Mesenchymal stem cell (in vitro differentiated cells and primary cell): Measurements from ENCODE around the gene CDC23.

ENCODE experiments used
- DNase-seq: peaks from one replicate; pipeline ENCODE4 v3.0.0-alpha.2; 2013
- H2AFZ ChIP-seq: one replicate; pipeline ENCODE4 v1.6.1; 2013; ENCODE audit warnings: low read depth, mild to moderate bottlenecking, control low read depth, inconsistent platforms, low read length, moderate library complexity
- H2AK5ac ChIP-seq: 2 replicates; pipeline ENCODE4 v1.6.1; 2013; ENCODE audit warnings: low read length, moderate library complexity, mild to moderate bottlenecking, inconsistent platforms; ENCODE audit not compliant: severe bottlenecking
- H2BK120ac ChIP-seq: one replicate; pipeline ENCODE4 v1.6.1; 2013; ENCODE audit warnings: low read depth, mild to moderate bottlenecking, inconsistent platforms, low read length, moderate library complexity
- H2BK12ac ChIP-seq, 2 experiments: one replicate each; pipeline ENCODE4 v1.6.1; 2013; ENCODE audit warnings: inconsistent platforms in 2 of 2, low read length in 2 of 2, mild to moderate bottlenecking in 2 of 2, moderate library complexity in 2 of 2, control low read depth in 1 of 2
- H2BK15ac ChIP-seq: one replicate; pipeline ENCODE4 v1.6.1; 2013; ENCODE audit warnings: mild to moderate bottlenecking, low read depth, inconsistent platforms; ENCODE audit not compliant: poor library complexity, severe bottlenecking
- H2BK5ac ChIP-seq: 2 replicates; pipeline ENCODE4 v1.6.1; 2013; ENCODE audit warnings: low read depth, mild to moderate bottlenecking, low read length, control low read depth, inconsistent platforms; ENCODE audit not compliant: poor library complexity, severe bottlenecking
- H3K14ac ChIP-seq, 2 experiments: one replicate each; pipeline ENCODE4 v1.6.1; 2013; ENCODE audit warnings: inconsistent platforms in 2 of 2, low read length in 2 of 2, control low read depth in 1 of 2, mild to moderate bottlenecking in 1 of 2, moderate library complexity in 1 of 2
- H3K18ac ChIP-seq, 2 experiments: one replicate each; pipeline ENCODE4 v1.6.1; 2013; ENCODE audit warnings: inconsistent platforms in 2 of 2, low read length in 2 of 2, control low read depth in 1 of 2, low read depth in 1 of 2, mild to moderate bottlenecking in 1 of 2
- H3K23ac ChIP-seq, 2 experiments: one replicate each; pipeline ENCODE4 v1.6.1; 2013; ENCODE audit warnings: inconsistent platforms in 2 of 2, low read length in 2 of 2, mild to moderate bottlenecking in 2 of 2, moderate library complexity in 2 of 2, control low read depth in 1 of 2
- H3K27ac ChIP-seq: 2 replicates; pipeline ENCODE4 v1.5.1; 2013; ENCODE audit warnings: mild to moderate bottlenecking, moderate library complexity, low read length, control low read depth, inconsistent platforms; ENCODE audit not compliant: poor library complexity, severe bottlenecking
- H3K27me3 ChIP-seq, 2 experiments: 2 replicates each; pipeline versions ENCODE4 v1.6.1 to v1.7.0; 2013; ENCODE audit warnings: low read length in 2 of 2, mild to moderate bottlenecking in 2 of 2, moderate library complexity in 2 of 2, control low read depth in 1 of 2, inconsistent platforms in 1 of 2; ENCODE audit not compliant: control insufficient read depth in 1 of 2, insufficient read depth in 1 of 2
- H3K36me3 ChIP-seq, 2 experiments: 2 replicates each; pipeline versions ENCODE4 v1.6.1 to v1.7.0; 2013; ENCODE audit warnings: low read length in 2 of 2, control low read depth in 1 of 2, inconsistent platforms in 1 of 2, low read depth in 1 of 2, mild to moderate bottlenecking in 1 of 2; ENCODE audit not compliant: insufficient read depth in 2 of 2, control insufficient read depth in 1 of 2
- H3K4ac ChIP-seq, 2 experiments: one replicate each; pipeline ENCODE4 v1.6.1; 2013; ENCODE audit warnings: inconsistent platforms in 2 of 2, low read length in 2 of 2, mild to moderate bottlenecking in 2 of 2, moderate library complexity in 2 of 2, control low read depth in 1 of 2, low read depth in 1 of 2
- H3K4me1 ChIP-seq: 2 replicates; pipeline ENCODE4 v1.6.1; 2013; ENCODE audit warnings: low read depth, low read length, control low read depth; ENCODE audit not compliant: control insufficient read depth, insufficient read depth
- H3K4me2 ChIP-seq: 2 replicates; pipeline ENCODE4 v1.6.1; 2013; ENCODE audit warnings: low read length, mild to moderate bottlenecking, inconsistent platforms; ENCODE audit not compliant: poor library complexity, severe bottlenecking
- H3K4me3 ChIP-seq, 2 experiments: 2 replicates each; pipeline versions ENCODE4 v1.5.1 to v1.7.0; 2013; ENCODE audit warnings: low read length in 2 of 2, mild to moderate bottlenecking in 2 of 2, control low read depth in 1 of 2, low read depth in 1 of 2; ENCODE audit not compliant: insufficient read depth in 1 of 2
- H3K79me1 ChIP-seq: replicated peaks from 2 replicates; pipeline ENCODE4 v1.6.1; 2013; ENCODE audit warnings: mild to moderate bottlenecking, control low read depth, low read length, inconsistent platforms; ENCODE audit not compliant: poor library complexity, severe bottlenecking
- H3K9ac ChIP-seq: 2 replicates; pipeline ENCODE4 v1.7.0; 2013; ENCODE audit warnings: mild to moderate bottlenecking, low read length, moderate library complexity
- H3K9me3 ChIP-seq: 2 replicates; pipeline ENCODE4 v1.7.0; 2013; ENCODE audit warnings: mild to moderate bottlenecking, low read length; ENCODE audit not compliant: control insufficient read depth
- H4K8ac ChIP-seq: one replicate; pipeline ENCODE4 v1.6.1; 2013; ENCODE audit warnings: inconsistent platforms, mild to moderate bottlenecking, low read length, moderate library complexity
- H4K91ac ChIP-seq: one replicate; pipeline ENCODE4 v1.6.1; 2013; ENCODE audit warnings: mild to moderate bottlenecking, low read length, inconsistent platforms
- WGBS: methylation state at CpG from one replicate; pipeline ENCODE4 v1.1.7; 2013; ENCODE audit warnings: mixed read lengths; 5-methylcytosine and 5-hydroxymethylcytosine counted together

CDC23 gene

DNA sequence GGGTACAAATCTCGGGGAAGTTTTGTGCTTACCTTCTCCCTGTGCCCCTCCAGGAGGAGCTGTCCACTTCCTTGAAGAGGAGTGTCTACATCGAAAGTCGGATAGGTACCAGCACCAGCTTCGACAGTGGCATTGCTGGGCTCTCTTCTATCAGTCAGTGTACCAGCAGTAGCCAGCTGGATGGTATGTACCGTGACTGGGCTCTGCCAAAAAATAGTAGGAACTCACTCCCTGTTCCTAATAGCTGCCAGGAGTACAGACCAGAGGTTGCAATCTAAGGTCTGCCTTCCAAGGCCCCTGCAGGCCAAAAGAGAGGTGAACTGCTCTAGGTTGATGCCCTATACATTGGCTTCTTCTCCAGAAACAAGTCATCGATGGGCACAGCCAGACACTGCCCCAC, 30.3 kb downstream of the CDC23 start:
- Histone ChIP-seq H3K4me3 (no peak overlapping the region), H3K4me2 (no peak overlapping the region), H3K4ac (no peak overlapping the region), H2AFZ (no peak overlapping the region), H4K8ac (no peak overlapping the region), H3K79me1 (peaks cover 29% of the 10 kb centered on the region), H2AK5ac (no peak overlapping the region), H3K4me1 (peaks cover 6% of the 10 kb centered on the region), H3K23ac (no peak overlapping the region), H3K27ac (no peak overlapping the region), H4K91ac (no peak overlapping the region), H3K9ac (no peak overlapping the region), H2BK120ac (no peak overlapping the region), H3K18ac (no peak overlapping the region), H3K27me3 (no peaks in the 10 kb centered on the region), H3K36me3 (peaks cover 31 to 61% of the 10 kb centered on the region in 2 experiments), H2BK15ac (no peak overlapping the region), H2BK5ac (no peak overlapping the region), H3K14ac (no peak overlapping the region), H3K9me3 (no peaks in the 10 kb centered on the region), H2BK12ac (no peak overlapping the region)
- DNase-seq: no peak
- over 99% methylated on average over 6 of the region's 6 CpGs for WGBS

DNA sequence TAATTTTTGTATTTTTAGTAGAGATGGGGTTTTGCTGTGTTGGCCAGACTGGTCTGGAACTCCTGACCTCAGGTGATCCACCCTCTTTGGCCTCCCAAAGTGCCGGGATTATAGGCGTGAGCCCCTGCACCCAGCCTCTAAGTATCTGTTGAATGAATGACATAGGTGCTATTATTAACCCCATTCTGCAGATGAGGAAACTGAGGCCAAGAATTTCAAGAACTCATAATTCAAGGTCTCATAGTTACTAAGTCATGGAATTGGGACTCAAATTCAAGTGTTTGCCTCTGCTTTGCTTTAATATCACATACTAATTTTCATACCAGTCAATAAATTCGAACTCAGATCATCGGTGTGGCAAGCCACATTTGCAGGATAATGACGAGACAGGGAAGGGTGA, 32.3 kb downstream of the CDC23 start:
- DNase-seq: no peak
- Histone ChIP-seq H3K4ac (no peak overlapping the region), H2BK120ac (no peak overlapping the region), H3K4me2 (no peak overlapping the region), H3K4me1 (peaks cover 10% of the 10 kb centered on the region), H3K27me3 (no peaks in the 10 kb centered on the region), H3K79me1 (peaks cover 31% of the 10 kb centered on the region), H2BK5ac (no peak overlapping the region), H2AFZ (no peak overlapping the region), H3K27ac (no peak overlapping the region), H2BK15ac (no peak overlapping the region), H3K23ac (no peak overlapping the region), H3K4me3 (no peak overlapping the region), H3K9ac (no peak overlapping the region), H3K9me3 (no peaks in the 10 kb centered on the region), H2AK5ac (no peak overlapping the region), H2BK12ac (no peak overlapping the region), H3K14ac (no peak overlapping the region), H3K18ac (no peak overlapping the region), H4K8ac (no peak overlapping the region), H4K91ac (no peak overlapping the region), H3K36me3 (peaks cover 30 to 51% of the 10 kb centered on the region in 2 experiments)
- 95% methylated on average over 3 of the region's 5 CpGs for WGBS

DNA sequence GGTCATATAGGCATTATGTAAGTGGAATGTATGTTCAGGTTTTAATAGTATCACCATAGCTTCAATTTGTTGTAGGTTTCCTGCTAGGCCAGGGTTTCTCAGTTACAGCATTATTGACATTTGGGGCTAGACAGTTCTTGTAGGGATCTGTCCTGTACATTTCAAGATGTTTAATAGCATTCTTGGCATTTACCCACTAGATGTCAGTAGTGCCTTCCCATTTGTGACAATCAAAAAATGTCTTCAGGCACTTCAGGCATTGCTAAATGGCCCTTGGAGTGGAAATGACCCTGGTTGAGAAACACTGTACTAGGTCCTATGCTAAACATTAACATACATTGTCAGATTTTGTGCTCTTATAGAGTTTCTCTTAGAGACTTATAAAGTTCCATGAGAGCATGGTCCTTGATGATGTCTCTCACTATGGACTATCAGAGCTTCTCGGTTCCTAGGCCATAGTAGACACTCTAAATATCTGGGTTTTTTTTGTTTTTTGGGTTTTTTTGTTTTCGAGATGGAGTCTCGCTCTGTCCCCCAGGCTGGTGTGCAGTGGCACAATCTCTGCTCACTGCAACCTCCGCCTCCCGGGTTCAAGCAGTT, 32.8 kb downstream of the CDC23 start:
- H2AFZ ChIP-seq: no peak overlapping the region
- H3K79me1 ChIP-seq: peaks cover 33% of the 10 kb centered on the region
- no peak overlapping the region for H3K4ac ChIP-seq
- no peaks in the 10 kb centered on the region for H3K27me3 ChIP-seq
- H4K91ac ChIP-seq: no peak overlapping the region
- H2BK120ac ChIP-seq: no peak overlapping the region
- H3K9me3 ChIP-seq: no peaks in the 10 kb centered on the region
- H3K4me3 ChIP-seq: peak overlapping the region in 1 of 2 experiments; percentile 97
- H3K36me3 ChIP-seq: peaks cover 28 to 51% of the 10 kb centered on the region in 2 experiments
- 78% methylated on average over 5 of the region's 5 CpGs for WGBS
- H2AK5ac ChIP-seq: no peak overlapping the region
- no peak overlapping the region for H2BK15ac ChIP-seq
- peak overlapping the region; percentile 97 for H3K9ac ChIP-seq
- no peak overlapping the region for H3K14ac ChIP-seq
- no peak overlapping the region for H3K4me2 ChIP-seq
- H3K23ac ChIP-seq: no peak overlapping the region
- H3K18ac ChIP-seq: no peak overlapping the region
- peak; percentile 82 for DNase-seq
- H2BK5ac ChIP-seq: no peak overlapping the region
- H3K27ac ChIP-seq: no peak overlapping the region
- no peak overlapping the region for H4K8ac ChIP-seq
- H3K4me1 ChIP-seq: peaks cover 10% of the 10 kb centered on the region
- H2BK12ac ChIP-seq: no peak overlapping the region

DNA sequence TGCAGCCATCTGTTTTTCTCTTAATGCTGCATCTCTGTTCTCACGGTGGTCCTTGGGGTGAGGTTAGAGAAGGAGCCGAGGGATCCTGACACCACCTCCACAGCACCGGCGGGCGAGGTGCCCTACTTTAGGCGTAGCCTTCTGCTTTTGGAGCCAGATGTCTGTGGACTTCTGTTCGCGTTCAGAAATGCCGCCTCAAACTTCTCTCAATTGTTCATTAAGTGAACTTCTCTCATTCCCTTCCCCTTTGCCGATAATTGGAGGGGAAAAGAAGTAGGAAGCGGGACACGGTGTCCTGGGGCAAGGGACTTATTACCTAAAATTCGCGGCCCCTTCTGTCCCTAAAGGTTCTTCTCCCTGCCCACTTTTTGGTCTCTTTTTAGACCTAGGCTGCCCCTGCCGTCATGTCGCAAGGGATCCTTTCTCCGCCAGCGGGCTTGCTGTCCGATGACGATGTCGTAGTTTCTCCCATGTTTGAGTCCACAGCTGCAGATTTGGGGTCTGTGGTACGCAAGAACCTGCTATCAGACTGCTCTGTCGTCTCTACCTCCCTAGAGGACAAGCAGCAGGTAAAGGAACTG, 33.8 kb downstream of the CDC23 start:
- no peaks in the 10 kb centered on the region for H3K9me3 ChIP-seq
- no peak overlapping the region for H2AK5ac ChIP-seq
- H4K91ac ChIP-seq: no peak overlapping the region
- DNase-seq: no peak
- peaks cover 10% of the 10 kb centered on the region for H3K4me1 ChIP-seq
- H3K4me2 ChIP-seq: peak overlapping the region; percentile 98
- H3K4ac ChIP-seq: no peak overlapping the region
- no peak overlapping the region for H2BK15ac ChIP-seq
- H2BK12ac ChIP-seq: no peak overlapping the region
- no peak overlapping the region for H2BK120ac ChIP-seq
- WGBS: under 1% methylated on average over 23 of the region's 23 CpGs
- H3K9ac ChIP-seq: peak overlapping the region; percentile 97
- no peaks in the 10 kb centered on the region for H3K27me3 ChIP-seq
- no peak overlapping the region for H3K27ac ChIP-seq
- no peak overlapping the region for H4K8ac ChIP-seq
- H3K23ac ChIP-seq: no peak overlapping the region
- H3K36me3 ChIP-seq: peaks cover 25 to 49% of the 10 kb centered on the region in 2 experiments
- peak overlapping the region; percentile 63 to 97 for H3K4me3 ChIP-seq
- H3K79me1 ChIP-seq: peaks cover 34% of the 10 kb centered on the region
- peak overlapping the region; percentile 67 for H2AFZ ChIP-seq
- H2BK5ac ChIP-seq: no peak overlapping the region
- no peak overlapping the region for H3K18ac ChIP-seq
- H3K14ac ChIP-seq: no peak overlapping the region
